ENCODE measurements around the gene AHI1.

AHI1 gene

GRCh38 chr6:135325624-135326424 is 171.7 kb downstream of the AHI1 start:
- DNase-seq = no peak

DNA sequence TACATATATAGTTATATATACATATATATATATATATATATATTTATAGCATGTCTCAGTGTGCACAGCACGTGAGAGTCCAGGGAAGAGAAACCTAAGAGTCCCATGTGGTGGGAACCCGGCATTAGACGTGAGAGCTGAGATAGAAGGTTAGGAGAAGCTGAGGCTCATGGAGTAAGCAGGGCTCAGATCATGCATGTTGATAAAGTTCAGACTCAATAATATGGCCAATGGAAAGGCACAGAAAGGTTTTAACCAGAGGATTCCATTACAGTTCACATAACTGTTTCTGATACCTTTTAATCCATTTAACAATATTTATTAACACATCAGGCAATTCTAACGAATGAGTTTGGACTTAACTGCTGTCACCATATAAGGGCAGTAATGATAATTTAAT is 173.0 kb downstream of the AHI1 start:
- DNase-seq = no peak

GRCh38 chr6:135323979-135324378 is 173.6 kb downstream of the AHI1 start:
- DNase-seq = no peak

- DNase-seq = no peak
Measured at GRCh38 chr6:135323202-135323668, 174.3 kb downstream of the AHI1 start.

DNA sequence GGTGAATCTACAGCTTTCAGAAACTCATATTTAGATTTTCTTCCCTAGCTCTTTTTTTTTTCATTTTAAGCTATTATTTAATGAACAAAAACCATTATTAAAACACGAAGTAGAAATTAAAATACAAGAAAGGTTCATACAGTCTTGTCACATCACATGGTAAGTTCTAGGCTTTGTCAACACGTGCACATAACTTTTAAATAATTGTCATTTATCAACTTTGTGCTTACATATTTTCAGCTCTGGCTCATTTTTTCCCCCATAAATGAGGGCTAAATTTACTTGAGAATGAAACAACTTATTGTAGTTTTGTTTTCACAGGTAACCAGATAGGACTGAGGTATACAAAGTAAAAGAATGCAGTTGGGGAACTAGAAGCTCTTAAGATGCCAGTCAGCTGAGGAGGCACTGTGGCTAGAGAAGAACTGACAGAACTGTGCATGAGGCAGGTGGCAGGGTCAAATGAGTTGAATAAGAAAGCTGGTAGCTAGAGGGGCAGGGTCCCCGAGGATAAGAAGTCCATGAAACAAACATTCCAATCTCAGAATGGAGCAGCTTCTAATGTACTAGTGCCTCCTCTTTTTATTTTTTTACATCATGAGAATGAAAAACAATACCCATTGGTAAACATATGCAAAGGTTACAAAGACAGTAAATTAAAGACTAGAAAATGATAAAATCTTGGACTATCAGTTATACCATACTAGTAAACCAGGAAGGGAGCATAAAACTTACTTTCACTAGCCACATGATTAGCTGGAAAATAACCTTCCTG is 174.9 kb downstream of the AHI1 start:
- no peak for DNase-seq

GRCh38 chr6:135320721-135321621 is 176.6 kb downstream of the AHI1 start:
- no peak for DNase-seq

GRCh38 chr6:135319819-135320218 is 177.7 kb downstream of the AHI1 start:
- DNase-seq = no peak

- no peak for DNase-seq
Measured at GRCh38 chr6:135318738-135319469, 178.6 kb downstream of the AHI1 start.

DNA sequence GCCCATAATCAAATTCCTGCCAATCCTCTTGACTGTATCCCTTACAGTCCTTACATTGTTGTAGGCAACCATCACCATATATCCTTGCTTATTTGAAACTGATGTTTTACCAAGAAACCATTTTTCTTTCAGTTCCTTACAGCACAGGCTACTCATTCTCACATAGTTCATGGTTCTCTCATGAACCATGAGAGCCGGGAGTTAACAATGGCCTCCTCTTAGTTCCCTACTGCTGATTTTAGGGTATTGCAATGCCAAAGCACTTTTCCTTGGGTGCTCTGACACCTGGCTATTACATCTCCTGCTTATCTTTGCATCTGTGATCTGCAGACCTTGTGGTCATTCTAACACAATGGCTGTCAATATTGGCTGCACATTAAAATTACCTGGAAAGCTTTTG is 183.0 kb downstream of the AHI1 start:
- no peak for DNase-seq

DNA sequence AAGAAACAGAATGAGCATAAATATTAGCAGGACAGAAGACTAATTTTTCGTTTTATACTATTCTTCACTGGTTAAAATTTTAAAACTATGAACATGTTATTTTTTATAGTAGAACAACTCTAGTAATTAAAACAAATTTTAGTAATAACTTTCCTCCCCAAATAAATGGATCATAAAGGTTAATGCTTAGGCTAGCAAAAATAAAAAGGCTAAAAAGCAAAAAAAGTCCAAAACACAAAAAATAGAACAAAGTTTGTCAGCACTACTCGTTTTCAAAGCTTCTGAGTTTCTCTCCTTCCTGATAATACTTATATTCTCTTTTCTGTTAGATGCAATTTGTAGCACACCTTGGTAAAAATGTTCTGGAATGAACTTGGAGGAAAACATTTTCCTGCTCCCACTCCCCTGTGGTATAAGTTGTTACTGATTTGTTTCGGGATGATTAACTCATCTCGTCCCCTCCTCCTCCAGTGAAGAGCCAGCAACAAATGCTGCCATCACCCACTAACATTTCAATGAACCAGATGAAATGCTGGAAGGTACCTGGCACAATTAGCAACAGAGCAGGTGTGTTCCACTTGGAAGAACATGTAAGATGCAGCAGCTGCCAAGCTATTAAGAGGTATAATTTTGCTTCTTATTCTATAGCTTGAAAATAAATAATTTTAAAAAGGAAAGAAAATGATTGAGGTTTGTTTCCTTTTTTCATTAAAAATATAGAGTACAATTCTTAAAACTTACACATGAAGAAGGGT is 185.9 kb downstream of the AHI1 start:
- DNase-seq = no peak

GRCh38 chr6:135310291-135310690 is 187.2 kb downstream of the AHI1 start:
- DNase-seq = no peak

DNA sequence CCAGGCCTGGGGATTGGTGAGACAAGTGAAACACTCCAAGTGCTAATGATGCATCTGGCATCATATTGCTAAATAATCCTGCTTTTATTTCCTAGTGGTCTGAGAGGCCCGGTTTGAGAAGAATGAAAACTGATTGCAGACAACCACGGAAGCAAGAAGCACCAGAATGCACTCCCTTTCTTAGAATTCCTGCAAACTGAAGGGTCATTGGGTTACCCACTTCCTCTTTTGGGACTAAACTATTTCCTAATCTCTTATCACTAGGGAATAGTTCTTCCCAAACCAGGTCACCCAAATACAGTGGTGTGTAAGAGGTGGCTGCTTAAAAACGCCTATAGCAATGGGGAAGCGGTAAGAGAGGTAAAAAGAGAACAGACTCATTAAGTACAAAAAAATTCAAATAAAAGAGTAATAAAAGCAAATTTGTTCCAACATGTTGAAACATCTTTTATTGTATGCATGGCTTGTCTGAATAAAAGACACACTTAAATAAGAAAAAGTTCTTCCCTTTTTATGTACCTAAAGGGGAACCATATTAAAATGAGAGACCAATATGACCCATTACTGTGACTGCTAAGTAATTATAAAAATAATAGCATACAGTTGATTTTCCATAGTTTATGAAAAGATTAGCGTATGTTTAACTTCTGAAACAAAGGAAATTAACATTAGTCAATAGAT is 190.7 kb downstream of the AHI1 start:
- no peak for DNase-seq

DNA sequence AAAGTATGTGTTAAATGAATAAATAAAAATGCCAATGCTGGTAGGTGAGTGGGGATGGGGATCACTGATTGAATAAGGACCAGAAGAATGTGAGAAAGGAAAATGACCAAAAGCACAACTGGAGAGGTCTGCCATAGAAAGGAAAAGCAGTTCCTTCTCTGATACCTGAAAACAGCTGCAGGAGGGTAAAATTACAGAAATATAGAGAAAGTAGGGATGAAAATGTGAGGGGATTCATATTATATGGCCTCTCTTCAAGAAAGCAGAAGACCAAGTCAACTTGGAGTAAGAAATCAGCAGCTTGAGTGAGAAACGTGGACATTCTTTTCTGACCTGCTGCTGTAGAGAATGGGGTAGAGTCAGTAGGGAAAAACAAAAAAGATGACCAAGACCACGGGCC is 191.4 kb downstream of the AHI1 start:
- no peak for DNase-seq

DNA sequence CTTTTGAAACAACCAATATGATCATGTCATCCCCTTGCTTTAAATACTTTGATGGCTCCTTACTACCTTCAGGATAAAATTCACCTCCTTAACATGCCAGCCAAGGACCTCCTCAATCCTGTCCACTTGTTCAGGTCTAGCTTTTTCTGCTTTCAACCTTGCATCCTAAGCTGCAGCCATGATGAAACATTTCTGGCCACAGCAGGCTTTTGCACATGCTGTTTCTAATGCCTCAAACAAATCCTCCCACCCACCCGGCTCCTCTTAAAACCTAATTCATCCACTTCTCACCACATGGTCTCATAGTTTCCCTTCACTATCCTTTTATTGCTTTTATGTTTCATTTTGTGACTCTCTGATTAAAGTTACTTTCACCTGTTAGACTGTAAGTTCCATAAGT is 191.9 kb downstream of the AHI1 start:
- DNase-seq = no peak

- DNase-seq = no peak
Measured at GRCh38 chr6:135304883-135305282, 192.7 kb downstream of the AHI1 start.

DNA sequence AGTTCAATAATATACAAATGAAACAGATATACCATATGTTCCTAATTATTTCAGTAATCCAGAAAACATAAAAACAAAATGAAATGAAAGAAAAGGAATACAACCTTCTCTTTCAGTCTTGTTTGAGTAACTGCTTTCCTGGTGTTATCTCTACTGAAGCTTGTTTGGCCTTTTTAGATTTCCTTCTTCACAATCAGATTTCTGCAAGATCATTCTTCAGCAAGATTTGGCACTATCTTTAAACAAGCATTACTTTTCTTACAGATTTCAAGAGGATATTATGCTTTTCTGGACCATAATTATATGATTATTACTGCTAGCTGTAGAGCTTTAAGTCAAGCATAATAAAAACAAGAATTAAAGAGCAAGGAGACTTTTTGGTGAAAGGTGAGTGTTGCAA is 196.2 kb downstream of the AHI1 start:
- DNase-seq = no peak

DNA sequence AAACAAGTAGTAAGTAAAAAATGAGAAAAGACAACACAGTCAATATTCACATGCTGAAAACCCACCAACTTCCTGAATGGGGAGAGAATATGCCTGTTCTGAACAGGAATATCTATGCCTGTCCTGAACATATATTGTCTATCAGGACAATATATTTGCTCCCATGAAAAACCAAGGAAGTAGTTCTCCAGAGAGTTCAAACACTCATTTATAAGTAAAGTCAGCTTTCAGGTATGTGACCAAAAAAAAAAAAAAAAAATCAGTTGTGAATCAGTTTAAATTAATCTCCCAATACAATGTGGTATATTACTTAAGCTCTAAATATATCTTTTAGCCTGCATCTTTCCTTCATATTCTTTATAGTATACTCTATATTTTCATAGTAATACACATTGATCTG is 197.0 kb downstream of the AHI1 start:
- DNase-seq = no peak

DNA sequence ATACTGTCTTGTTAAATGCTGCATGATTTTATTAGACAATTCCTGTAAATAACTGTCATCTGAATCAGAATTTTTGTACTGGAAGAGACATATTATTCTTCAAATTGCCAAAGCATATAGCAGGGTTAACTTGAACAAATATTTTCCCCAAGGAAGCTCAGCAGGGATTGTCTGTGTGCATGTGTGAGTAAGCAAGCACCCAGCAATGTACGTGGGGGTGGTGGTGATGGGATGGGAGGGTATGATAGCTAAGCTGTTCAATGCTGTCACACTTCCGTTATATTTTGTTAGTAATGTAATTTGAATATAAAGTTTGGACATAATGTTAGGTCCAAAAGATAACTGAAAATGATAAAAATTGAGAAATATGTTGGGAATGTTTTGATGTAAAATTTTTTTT is 198.3 kb downstream of the AHI1 start:
- DNase-seq = no peak

DNA sequence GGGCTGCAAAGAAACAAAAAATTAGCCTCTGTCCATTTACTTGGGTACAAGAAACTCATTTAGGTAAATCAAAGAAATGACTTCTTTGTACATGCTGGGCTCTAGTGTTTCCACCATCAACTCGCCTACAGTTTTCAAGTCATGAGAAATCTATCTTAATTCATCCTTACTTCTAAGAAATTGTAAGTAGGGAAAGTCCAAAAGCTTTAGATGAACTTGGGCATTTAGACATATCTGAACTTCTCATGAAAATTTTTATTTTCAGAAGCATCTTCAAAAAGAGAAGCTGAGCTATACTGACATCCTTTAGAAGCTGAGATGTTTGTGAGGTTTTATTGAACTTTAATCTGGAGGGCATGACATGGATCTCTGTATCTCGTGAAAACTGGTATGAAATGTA is 199.1 kb downstream of the AHI1 start:
- no peak for DNase-seq

GRCh38 chr6:135296715-135297114 is 200.8 kb downstream of the AHI1 start:
- DNase-seq = no peak

DNA sequence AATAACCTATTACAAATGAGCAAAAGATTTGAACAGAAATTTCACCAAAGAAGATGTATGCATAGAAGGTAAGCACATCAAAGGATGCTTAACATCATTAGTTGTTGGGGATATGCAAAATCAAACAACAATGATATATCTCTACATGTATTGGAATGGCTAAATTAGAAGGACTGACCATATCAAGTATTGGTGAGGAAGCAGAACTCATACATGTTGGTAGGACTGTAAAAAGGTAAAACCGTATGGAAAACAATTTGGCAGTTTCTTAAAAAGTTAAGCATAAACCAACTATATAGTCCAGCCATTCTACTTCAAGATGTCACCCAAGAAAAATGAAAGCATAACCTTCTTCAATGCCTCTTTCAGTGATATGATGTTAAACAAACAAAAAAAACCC is 202.5 kb downstream of the AHI1 start:
- DNase-seq = no peak

All from right kidney (tissue), 1 donor.